ENCODE measurements around the gene TPSB2.

TPSB2 gene

DNA sequence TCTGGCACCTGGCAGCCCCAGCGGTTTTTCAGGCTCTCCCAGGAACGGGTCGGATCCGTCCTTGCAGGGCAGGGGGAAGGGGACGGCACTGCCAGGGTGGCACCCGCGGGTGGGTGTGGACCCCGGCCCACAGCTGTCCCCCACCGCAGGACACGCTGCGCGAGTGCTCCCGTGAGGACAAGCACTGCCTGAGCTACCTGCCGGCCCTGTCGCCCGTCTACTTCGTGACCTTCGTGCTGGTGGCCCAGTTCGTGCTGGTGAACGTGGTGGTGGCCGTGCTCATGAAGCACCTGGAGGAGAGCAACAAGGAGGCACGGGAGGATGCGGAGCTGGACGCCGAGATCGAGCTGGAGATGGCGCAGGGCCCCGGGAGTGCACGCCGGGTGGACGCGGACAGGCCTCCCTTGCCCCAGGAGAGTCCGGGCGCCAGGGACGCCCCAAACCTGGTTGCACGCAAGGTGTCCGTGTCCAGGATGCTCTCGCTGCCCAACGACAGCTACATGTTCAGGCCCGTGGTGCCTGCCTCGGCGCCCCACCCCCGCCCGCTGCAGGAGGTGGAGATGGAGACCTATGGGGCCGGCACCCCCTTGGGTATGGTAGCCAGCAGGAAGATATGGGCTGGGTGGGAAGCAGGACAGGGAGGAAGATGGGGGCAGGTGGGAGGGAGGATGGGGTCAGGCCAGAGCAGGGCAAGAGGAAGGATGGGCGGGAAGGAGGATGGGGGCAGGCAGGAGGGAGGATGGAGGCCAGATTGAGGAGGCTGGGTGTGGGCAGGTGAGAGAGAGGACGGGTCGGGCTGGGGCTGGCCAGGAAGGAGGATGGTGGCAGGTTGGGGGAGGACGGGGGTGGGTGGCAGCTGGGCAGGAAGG lies 11.7 kb downstream of the TPSB2 start:
- no peak for DNase-seq

- DNase-seq, result no peak
Measured at GRCh38 chr16:1217526-1217925, 12.5 kb downstream of the TPSB2 start.

GRCh38 chr16:1216681-1217400 lies 13.1 kb downstream of the TPSB2 start:
- DNase-seq, result no peak

DNA sequence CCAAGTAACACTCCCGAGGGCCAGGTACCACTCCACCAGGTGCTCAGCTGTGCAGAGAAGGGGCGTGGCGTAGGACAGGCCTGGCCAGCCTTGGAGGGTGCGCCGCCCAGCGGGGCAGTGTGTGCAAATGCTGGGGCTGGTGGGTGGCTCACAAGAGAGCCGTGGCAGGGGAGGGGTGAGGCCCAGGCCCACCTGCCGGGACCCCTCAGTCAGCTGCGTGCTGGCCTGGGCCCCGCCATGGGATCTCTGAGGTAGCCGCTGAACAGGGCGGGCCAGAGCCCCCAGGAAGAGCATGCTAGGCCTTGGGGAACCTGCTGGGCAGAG lies 13.7 kb downstream of the TPSB2 start:
- no peak for DNase-seq

GRCh38 chr16:1215574-1216295 lies 14.2 kb downstream of the TPSB2 start:
- no peak for DNase-seq

GRCh38 chr16:1214719-1215118 lies 15.3 kb downstream of the TPSB2 start:
- no peak for DNase-seq

DNA sequence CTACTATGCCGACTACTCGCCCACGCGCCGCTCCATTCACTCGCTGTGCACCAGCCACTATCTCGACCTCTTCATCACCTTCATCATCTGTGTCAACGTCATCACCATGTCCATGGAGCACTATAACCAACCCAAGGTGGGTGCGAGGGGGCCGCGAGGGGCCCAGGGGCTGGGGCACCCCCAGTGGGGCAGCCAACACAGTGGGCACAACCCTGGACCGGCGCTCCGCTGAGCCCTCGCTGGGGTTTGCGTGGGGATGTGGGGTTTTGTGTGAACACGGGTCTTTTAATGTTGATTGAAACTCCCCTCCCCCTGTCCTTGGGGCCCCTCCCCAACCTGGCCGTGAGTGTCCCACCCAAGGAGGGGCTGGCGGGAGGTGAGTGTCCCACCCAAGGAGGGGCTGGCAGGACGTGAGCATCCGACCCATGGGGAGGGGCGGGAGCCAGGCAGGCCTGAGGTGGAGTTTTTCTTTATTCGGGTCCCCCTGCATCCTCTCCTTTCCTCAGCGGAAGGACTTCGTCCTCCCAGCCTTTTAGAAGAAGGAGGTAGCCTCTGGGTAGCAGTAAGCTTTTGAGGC lies 16.1 kb downstream of the TPSB2 start:
- no peak for DNase-seq

- DNase-seq, result no peak
Measured at GRCh38 chr16:1213231-1213630, 16.8 kb downstream of the TPSB2 start.

- no peak for DNase-seq
Measured at GRCh38 chr16:1212616-1213194, 17.3 kb downstream of the TPSB2 start.

GRCh38 chr16:1211451-1212268 lies 18.3 kb downstream of the TPSB2 start:
- DNase-seq, result no peak

DNA sequence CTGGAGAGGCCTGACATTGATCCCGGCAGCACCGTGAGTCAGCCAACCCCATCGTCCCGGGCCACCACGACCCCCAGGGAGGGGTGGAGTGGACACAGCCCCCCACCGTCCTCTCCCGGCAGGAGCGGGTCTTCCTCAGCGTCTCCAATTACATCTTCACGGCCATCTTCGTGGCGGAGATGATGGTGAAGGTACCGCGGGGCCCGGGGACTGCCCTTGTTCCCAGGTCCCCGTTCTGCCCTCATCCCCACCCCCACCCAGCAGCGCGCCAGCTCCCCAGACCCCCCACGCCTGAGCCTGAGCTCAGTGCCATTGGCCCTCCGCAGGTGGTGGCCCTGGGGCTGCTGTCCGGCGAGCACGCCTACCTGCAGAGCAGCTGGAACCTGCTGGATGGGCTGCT lies 19.5 kb downstream of the TPSB2 start:
- no peak for DNase-seq

- no peak for DNase-seq
Measured at GRCh38 chr16:1209081-1209480, 20.9 kb downstream of the TPSB2 start.

- no peak for DNase-seq
Measured at GRCh38 chr16:1208239-1208830, 21.6 kb downstream of the TPSB2 start.

DNA sequence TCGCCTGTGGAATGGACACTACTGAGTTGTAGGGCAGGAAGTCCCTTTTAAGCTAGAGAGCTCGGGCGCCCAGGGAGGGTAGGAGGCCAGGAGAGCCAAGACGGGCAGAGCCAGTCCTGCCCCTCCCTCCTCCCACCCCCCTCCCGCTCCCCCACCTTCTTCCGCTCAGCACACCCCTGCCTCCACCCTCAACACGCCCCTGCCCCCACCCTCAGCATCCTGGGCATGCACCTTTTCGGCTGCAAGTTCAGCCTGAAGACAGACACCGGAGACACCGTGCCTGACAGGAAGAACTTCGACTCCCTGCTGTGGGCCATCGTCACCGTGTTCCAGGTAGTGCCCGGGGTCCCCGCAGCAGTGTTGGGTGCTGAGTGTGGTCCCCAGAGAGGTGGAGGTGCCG lies 23.2 kb downstream of the TPSB2 start:
- DNase-seq, result no peak

- no peak for DNase-seq
Measured at GRCh38 chr16:1206326-1206725, 23.7 kb downstream of the TPSB2 start.

DNA sequence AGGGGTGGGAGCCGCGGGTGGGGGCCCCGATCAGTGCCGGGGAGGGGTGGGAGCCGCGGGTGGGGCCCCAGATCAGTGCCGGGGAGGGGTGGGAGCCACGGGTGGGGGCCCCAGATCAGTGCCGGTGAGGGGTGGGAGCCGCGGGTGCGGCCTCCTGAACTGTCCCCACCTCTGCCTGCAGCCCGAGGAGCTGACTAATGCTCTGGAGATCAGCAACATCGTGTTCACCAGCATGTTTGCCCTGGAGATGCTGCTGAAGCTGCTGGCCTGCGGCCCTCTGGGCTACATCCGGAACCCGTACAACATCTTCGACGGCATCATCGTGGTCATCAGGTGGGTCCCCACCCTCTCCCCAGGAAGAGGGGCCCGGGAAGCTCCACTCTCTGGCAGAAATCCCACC lies 25.1 kb downstream of the TPSB2 start:
- DNase-seq, result no peak

- DNase-seq, result no peak
Measured at GRCh38 chr16:1202274-1202673, 27.7 kb downstream of the TPSB2 start.

DNA sequence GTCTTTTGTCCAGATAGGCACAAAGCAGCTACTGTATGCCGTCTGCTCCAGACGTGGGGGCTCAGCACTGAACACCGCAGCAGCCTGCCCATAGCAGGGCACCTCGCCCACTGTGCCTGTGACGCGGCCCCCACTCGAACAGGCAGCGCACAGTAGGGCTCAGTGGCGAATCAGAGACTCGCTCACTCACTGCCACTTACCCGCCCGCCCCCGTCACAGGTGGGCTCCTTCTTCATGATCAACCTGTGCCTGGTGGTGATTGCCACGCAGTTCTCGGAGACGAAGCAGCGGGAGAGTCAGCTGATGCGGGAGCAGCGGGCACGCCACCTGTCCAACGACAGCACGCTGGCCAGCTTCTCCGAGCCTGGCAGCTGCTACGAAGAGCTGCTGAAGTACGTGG lies 28.5 kb downstream of the TPSB2 start:
- no peak for DNase-seq

DNA sequence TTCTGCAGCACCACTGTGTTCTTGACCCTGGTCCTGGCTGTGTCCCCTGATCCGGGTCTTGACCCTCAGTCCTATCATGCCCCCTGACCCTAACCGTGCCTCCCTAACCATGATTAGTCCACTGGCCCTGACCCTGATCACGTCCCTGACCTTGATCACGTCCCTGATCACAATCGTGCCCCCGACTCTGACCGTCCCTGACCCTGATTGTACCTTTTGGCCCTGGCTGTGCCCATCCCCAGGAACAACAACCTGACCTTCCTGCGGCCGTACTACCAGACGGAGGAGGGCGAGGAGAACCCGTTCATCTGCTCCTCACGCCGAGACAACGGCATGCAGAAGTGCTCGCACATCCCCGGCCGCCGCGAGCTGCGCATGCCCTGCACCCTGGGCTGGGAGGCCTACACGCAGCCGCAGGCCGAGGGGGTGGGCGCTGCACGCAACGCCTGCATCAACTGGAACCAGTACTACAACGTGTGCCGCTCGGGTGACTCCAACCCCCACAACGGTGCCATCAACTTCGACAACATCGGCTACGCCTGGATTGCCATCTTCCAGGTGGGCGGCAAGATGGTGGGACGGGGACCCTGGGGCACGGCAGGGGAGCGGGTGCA lies 29.9 kb downstream of the TPSB2 start:
- no peak for DNase-seq

GRCh38 chr16:1199347-1200013 lies 30.5 kb downstream of the TPSB2 start:
- no peak for DNase-seq
